RWPE1 (cell line): ENCODE data around the gene CDH19.

ENCODE experiments used
- CTCF ChIA-PET: fragments of 350-600 bp; sonication (Branson Sonifier 250); formaldehyde crosslinking; extraction: SDS; loops from one replicate; lab custom pipeline; 2021; lab: Yijun Ruan, JAX
- POLR2A ChIA-PET: fragments of 400-600 bp; formaldehyde crosslinking; extraction: SDS; loops from one replicate; lab custom pipeline; 2020; ENCODE audit warnings: antibody characterized with exemption; ENCODE audit not compliant: low non-redundant PET; lab: Yijun Ruan, JAX
- DNase-seq: peaks from one replicate; pipeline ENCODE4 v3.0.0; 2012; ENCODE audit warnings: low spot score
- H3K27ac ChIP-seq: fragments of 450-650 bp; 2 replicates; pipeline ENCODE4 v1.5.1; 2017
- TF ChIP-seq, protein P1 (sequence below): fragments of 450-650 bp; conservative IDR thresholded peaks from 2 replicates; pipeline ENCODE4 v1.5.1; 2017; ENCODE audit warnings: low read depth, mild to moderate bottlenecking

Gene CDH19

DNA sequence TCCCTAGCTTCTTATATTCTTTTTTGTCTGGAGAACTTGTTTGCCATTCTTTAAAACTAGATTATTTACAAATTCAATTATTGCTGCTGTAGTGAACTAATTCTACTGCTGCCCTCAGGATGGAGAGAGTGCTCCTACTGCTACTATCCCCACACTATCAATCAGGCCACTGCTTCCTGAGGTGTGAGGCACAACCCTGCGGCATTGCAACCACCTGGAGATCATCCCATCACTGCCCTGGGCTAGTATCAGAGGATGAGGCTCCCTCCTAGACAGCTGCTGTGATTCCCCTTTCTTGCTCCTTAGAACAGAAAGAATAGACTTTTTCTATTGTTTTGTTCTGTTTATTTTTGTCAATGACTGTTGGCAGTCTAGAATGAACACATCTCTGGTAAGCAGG, 146.6 kb downstream of the CDH19 start:
- ChIA-PET CTCF (no interaction called here), POLR2A (no interaction called here)
- TF ChIP-seq, protein P1, sequence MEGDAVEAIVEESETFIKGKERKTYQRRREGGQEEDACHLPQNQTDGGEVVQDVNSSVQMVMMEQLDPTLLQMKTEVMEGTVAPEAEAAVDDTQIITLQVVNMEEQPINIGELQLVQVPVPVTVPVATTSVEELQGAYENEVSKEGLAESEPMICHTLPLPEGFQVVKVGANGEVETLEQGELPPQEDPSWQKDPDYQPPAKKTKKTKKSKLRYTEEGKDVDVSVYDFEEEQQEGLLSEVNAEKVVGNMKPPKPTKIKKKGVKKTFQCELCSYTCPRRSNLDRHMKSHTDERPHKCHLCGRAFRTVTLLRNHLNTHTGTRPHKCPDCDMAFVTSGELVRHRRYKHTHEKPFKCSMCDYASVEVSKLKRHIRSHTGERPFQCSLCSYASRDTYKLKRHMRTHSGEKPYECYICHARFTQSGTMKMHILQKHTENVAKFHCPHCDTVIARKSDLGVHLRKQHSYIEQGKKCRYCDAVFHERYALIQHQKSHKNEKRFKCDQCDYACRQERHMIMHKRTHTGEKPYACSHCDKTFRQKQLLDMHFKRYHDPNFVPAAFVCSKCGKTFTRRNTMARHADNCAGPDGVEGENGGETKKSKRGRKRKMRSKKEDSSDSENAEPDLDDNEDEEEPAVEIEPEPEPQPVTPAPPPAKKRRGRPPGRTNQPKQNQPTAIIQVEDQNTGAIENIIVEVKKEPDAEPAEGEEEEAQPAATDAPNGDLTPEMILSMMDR: no peak
- no peak for DNase-seq
- H3K27ac ChIP-seq: no peak overlapping the region
